ENCODE results near the gene WDR27.
A peak's percentile ranks its signal among the peaks of the same experiment; 100 is the strongest.

The WDR27 gene

GRCh38 chr6:169425628-169426370, 276.0 kb downstream of the WDR27 start:
- peak; percentile 15 for DNase-seq

- DNase-seq = no peak
Measured at GRCh38 chr6:169424821-169425240, 277.0 kb downstream of the WDR27 start.

- no peak for DNase-seq
Measured at GRCh38 chr6:169424149-169424804, 277.6 kb downstream of the WDR27 start.

GRCh38 chr6:169421586-169422264, 280.1 kb downstream of the WDR27 start:
- DNase-seq = no peak

GRCh38 chr6:169420912-169421543, 280.8 kb downstream of the WDR27 start:
- DNase-seq = no peak

GRCh38 chr6:169417101-169417500, 284.7 kb downstream of the WDR27 start:
- DNase-seq = no peak

- no peak for DNase-seq
Measured at GRCh38 chr6:169416249-169416648, 285.6 kb downstream of the WDR27 start.

GRCh38 chr6:169415179-169415578, 286.6 kb downstream of the WDR27 start:
- no peak for DNase-seq

- no peak for DNase-seq
Measured at GRCh38 chr6:169411722-169412121, 290.1 kb downstream of the WDR27 start.

- no peak for DNase-seq
Measured at GRCh38 chr6:169411296-169411695, 290.5 kb downstream of the WDR27 start.

GRCh38 chr6:169409742-169410312, 292.0 kb downstream of the WDR27 start:
- no peak for DNase-seq

- DNase-seq = no peak
Measured at GRCh38 chr6:169407325-169407724, 294.5 kb downstream of the WDR27 start.
